HG03575 (cell line): Measurements from ENCODE around the gene TSEN15.
"Not testable (repeated sequence)": the region's sequence is repeated elsewhere in the genome, so short reads cannot be mapped to it uniquely, and the experiment has no call there.

Source experiments
- ATAC-seq: cut with Tn5 transposase; IDR thresholded peaks from one replicate; pipeline ENCODE4 v1.9.1; 2021; ENCODE audit not compliant: unreplicated experiment, insufficient number of reproducible peaks, low FRiP score; ENCODE audit errors: extremely low read depth

TSEN15 gene

DNA sequence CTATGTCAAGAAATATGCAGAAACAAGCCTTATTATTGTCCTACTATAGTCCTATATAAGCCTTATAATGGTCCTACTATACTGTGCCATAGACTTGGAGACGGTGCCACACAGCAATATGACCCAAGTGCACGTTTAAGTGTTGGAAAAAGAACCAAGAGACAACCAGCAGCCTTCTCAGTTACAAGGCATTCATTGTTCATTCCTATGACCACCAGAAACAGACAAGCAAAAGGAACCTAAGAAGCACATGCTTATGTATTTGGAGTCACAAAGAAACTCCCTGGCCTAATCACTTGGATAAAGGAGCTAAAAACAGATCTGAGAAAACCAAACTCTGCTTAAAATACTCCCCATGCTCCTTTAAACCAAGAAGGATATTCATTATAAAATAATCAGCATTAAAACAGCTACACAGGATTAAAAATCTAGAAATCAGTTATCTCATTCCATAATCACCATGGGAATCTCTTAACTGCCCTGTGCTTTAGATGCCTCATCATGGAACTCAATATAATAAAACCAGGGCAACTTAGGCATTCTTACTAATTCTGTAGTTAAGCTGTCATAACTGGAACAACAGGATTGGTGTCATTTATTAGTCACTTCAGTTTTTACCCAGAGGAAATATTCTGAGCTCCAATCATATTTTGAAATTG lies 21.0 kb upstream of the TSEN15 start:
- no peak for ATAC-seq

DNA sequence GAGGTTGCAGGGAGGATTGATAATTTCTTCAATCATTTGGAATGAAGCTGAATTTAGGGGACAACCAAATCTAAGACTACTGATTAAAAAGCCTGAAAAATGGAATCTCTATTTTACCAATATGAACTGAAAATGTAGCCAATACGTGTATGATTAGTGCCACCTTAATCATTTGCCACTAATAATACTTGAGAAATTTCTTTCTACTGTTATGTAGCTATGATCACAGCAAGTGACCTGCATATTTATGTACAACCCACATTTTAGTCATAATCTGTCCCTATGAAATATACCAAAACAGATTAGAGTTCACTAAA lies 20.5 kb upstream of the TSEN15 start:
- no peak for ATAC-seq

DNA sequence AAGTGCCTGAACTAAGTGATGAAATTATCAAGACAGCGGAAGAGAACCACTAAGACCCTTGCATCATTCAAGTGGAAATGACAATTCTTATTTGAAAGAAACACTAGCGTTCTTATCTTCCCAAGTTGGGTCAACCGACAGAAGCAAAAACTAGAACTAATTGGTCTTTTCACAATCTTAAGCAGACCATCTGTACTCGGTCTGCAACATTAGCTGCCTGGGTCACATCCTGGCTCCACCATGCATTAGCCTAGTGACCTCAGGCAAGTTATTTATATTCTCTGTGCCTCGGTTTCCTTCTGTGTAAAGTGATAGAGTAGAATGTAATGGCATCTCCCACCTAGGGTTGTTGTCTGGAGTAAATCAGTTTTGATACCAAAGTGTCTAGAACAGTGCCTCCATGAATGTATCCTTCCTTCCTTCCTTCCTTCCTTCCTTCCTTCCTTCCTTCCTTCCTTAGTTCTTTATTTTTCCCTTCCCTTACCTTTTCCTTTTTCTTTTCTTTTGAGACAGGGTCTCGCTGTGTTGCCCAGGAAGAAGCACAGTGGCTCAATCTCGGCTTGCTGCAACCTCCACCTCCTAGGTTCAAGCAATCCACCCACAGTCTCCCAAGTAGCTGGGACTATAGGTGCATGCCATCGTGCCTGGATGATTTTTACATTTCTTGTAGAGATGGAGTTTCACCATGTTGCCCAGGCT lies 20.0 kb upstream of the TSEN15 start:
- ATAC-seq: no peak

DNA sequence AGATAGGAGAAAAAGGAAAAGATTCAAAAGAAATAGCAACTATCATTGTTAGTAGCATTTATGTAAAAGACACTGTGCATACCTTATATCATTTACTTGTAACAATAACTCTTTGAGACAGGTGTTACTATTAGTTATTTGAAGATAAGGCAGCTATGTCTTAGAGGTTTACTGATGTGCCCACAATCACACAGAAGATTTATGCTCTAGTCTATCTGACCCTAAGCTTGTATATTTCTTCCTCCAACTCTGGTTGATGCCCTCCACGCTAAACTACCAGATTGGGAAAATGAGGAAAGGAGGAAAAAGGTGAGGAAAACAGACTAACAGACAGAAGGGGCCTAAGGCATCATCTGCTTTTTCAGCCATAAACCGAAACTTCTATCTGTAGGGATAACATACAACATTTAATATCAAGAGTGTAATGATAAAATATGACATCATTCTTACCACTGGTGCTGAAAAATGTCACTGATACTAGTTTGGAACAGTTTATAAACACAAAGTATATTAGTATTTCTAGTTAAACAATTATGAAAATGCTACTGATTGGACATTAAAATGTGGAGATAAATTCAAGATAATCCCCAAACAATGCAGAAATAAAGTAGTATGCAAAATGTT lies 19.1 kb upstream of the TSEN15 start:
- ATAC-seq: no peak

DNA sequence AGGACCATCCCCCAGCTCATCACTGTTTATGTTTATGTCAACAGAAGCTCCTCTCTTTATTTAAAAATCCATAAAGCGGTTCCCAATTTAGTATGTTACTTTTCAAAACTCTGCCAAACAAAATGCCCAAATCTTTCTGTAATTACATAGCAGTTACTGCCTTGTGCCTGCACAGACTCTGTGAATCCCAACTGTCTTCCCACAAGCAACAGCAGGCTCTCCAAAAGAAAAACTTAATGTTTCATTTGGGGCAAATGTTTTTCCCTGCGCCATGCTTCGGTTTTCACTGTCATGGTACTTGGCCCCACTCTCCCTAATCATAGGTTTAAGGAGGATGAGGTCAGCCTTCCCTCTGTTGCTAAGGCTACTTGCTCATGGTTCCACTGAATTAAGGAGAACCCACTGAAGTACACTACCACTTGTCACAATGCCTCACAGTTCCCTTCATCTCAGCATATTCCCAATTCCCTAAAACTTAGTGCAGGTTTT lies 18.6 kb upstream of the TSEN15 start:
- ATAC-seq: no peak

DNA sequence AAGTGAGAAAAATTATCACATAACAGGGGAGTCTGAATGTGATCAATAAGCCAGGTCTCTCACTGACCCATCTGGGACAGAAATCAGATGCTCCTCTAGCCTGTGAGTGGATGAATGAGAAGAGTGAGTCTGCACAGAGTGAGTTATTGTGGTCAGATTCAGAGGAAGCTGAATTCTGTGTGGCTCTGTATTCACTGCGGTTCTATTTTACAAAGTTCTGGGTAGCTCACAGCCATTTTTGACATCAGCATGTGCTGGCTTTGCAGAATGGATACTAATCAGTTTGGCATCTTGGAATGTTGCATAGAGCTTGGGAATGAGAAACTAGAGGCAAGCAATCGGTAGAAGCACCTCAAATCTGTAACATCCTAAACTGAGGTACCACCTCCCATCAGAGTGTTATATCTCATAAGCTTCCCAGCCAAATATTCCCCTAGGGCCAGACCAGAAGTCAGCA lies 17.8 kb upstream of the TSEN15 start:
- ATAC-seq: no peak

DNA sequence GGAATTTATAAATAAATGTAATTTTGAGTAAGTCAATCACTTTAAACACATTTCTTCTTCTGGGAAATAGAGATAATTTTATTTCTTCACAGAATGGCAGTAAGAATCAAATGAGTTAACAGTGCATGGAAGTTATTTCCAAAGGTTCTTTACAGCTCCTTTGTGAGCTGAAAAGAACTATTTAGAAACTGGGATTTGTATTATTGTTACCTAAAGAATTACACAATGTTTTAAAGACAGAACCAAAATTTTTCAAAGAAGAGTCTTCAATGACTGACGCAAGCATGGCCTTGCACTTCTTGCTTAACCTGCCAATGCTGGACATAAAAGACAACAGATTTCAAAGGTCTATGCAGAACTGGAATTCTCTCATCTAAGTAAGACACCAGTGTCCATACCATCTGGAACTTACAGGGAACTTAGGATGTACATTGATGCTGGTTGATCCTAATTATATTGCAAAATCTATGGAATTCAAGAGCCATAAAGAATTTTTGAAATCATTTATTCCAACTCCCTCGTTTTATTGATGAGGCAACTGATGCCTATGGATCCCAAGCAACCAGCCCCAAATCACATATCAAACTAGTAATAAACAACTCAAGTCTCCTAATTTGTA lies 16.7 kb upstream of the TSEN15 start:
- ATAC-seq: no peak

DNA sequence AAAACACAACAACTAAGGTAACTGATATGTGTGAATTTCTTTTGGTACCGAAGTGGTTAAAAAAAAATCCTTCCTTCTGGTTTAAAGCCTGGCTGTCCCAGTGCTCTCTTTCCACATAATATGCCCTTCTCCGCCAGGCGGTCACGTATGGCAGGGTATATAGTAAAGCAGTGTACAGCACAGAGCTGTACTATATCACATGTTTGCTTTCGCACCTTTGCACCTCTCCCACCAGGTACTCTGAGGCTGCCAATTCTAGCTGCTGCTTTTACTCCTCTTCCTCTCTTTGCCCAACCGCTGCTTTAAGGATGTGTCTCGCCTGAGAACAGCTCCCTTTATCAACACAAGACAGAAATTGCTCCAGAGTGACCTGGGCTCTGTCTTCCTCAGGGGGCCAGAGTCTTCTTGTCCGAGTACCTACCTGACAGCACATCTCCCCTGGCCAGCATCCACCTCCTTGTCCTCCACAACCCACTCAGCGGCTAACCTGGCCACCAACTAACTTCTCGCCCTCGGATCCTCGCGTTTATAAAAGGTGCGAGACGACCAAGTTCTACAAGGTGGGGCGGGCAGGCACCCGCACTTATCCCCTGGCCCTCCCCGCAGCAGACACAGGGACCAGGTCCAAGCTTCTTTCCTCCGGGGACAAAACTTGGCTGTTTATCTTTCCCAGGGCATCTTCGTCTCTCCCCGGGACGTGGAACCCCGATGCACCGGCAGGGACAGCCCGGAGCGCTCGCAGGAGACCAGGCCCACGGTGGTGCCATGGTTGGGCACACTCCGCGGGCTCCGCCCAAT lies 15.6 kb upstream of the TSEN15 start:
- ATAC-seq: no peak

DNA sequence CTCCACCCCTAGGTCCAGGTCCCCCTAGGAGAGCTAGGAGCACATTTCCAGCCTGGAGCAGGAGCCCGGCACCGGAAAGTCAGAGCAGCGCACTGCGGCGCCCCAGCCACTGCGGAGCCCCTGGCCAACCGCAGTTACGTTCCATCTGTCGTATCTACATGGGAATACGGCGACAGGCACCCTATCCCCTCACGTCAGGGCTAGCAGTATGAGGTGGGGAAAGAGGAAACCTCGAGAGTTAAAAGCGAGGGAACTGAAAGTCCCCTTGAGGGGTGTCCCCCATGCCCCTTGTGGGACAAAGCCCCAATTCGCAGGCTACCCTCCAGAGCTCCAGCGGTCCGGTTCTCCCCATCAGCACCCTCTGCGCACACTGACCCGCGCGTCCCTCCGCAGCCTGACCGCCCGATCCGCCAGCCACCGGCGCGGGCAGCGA lies 15.0 kb upstream of the TSEN15 start:
- no peak for ATAC-seq

DNA sequence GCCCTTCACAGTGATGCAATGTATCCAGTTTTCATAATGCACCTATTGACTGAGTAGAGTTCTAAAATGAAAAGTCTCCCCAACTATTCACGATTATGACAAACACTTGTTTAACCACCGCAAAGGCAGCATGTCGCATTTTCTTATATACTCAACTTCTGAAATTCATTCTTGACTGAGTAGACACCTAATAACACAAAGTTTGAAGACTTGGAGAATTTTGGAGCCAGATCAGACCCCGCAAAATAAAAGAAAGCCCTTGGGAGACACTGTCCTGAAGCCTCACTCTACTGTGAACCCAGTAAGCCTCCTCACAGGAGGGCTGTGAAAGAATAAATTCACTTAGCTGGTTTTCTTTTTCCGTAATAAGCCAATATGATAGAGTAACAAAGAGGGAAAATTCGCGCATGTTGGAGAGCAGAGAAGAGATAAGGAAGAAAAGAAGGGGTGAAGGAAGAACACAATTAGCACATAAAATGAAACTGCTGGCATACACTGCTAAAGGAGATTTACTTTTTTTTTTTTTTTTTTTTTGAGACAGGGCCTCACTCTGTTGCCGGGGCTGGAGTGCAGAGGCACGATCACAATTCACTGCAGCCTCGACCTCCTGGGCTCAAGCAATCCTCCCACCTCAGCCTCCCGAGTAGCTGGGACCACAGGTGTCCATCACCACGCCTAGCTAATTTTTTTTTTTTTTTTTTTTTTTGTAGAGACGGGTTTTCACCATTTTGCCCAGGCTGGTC lies 13.5 kb upstream of the TSEN15 start:
- no peak for ATAC-seq

DNA sequence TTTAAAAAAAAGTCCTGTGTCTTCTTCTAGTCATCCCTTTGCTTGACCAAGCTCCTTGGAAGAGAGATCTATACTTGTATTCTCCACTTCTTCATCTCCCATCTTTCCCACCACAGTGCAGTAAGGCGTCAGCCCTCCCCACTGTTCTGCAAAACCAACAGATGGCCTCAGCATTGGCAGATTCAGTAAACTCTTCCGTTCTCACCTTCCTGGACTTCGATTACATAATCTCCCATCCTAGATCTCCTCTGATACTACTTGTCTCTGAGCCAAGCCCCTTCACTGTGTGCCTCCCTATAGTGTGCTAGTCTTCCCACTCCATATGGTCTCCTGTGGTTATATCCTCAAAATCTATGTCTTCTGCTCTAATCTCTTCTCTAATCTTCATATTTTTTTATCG lies 12.4 kb upstream of the TSEN15 start:
- no peak for ATAC-seq

DNA sequence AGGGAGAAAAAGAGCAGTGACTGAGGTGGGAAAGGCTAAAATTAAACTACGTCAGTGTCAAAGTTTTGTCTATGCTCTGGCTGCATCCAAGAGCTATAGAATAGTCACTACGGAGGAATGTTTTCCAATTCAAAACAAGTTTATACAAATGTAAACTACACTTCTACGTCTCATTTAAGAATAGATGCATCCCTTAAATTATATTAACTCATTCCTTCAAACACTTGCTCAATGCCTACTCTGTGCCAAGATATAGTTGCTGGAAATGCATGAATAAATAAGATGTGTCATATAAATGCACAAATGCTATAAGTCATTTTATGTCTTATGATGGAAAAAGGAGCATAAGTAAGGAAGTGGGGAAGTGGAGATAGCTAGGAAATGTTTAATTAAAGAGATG lies 9.8 kb upstream of the TSEN15 start:
- ATAC-seq: no peak

DNA sequence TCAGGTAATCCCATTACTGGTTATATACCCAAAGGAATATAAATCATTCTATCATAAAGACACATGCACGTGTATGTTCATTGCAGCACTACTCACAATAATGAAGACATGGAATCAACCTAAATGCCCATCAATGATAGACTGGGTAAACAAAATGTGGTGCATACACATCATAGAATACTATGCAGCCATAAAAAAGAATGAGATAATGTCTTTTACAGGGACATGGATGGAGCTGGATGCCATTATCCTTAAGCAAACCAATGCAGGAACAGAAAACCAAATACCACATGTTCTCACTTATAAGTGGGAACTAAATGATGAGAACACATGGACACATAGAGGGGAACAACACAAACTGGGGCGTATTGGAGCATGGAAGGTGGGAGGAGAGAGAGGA lies 8.2 kb upstream of the TSEN15 start:
- ATAC-seq: not testable (repeated sequence)

DNA sequence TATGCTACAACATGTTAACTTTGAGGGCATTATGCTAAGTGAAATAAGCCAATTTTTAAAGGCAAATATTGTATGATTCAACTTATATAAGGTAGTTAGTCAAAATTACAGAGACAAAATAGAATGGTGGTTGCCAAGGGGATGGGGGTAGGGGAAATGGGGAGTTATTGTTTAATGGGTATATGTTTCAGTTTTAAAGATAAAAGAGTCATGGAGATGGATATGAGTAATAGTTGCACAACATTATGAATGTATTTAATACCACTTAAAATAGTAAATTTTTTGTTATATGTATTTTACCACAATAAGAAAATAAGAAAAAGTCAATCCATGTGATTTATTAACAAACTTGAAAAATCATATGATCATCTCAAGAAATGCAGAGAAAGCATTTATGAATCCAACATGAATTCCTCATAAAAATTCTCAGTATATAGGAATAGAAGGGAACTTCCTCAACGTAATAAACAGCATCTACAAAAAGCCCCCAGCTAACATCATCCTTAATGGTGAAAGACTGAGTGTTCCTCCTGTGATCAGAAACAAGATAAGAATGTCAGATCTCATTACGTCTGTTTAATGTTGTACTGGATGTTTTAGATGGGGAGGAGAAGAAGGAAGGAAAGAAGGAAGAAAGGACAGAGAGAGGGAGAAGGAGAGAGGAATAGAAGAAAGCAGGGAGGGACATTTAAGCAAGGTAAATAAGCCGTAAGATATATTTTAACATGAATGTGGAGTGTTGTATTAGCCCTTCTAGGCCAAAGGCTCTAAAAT lies 6.7 kb upstream of the TSEN15 start:
- ATAC-seq: no peak

DNA sequence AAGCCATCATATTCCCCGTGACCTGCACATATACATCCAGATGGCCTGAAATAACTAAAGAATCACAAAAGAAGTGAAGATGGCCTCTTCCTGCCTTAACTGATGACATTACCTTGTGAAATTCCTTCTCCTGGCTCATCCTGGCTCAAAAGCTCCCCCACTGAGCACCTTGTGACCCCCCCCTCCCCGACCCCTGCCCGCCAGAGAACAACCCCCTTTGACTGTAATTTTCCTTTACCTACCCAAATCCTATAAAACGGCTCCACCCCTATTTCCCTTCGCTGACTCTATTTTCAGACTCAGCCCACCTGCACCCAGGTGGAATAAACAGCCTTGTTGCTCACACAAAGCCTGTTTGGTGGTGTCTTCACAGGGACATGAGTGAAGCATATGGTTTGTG lies 4.0 kb upstream of the TSEN15 start:
- ATAC-seq: not testable (repeated sequence)

DNA sequence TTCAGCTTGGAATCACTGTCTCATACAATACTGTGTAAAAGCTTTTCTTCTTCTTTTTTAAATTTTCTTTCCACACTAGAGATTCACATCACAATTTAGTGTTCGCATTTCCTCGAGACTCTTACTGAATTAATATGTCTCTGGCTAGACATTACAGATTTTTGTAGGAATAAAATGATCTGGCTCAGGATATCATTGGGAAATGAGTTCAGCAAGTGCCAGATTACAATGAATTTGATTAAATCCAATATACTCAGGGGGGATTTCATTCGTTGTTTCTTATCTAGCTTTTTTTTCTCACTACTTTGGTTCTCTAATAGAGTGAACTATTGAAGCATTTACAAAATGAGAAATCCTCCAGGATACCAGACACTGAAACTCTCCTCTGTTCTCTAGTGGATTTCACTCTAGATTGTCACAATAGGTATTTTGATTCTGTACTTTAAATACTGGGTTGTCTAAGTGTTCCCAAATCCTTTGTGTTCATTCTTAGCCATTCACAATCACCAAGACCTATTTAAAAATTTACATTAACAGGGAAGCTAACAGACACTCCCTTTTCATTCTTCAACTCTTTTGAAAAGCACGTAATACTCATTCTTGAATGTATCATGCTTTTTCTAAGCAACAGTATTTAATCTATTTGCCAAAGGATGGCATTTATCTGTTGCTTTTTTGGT lies 2.8 kb upstream of the TSEN15 start:
- no peak for ATAC-seq

DNA sequence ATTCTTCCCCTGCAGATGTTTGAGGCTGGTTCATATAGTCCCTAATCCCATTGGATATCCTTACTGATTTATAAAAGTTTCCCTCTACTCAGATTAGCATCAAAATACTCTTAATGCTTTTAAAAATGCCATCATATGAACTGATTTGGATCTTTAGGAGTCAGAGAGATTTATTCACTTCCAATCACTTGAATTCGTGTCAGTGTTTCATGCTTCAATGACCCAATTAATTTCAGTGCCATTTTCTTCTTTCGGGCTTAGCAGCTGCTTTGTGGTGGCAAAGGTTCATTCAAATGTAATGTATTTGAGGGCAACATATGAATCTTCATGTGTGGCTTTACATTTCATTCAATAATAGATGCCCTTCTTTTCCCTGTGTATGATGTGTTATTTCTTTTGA lies 2.2 kb upstream of the TSEN15 start:
- no peak for ATAC-seq
